Hepatic stellate cell (primary cell): Measurements from ENCODE around the gene UNC80.

ENCODE experiments used
- DNase-seq: peaks from one replicate; pipeline ENCODE4 v3.0.0; 2011; ENCODE audit warnings: low spot score

The UNC80 gene

GRCh38 chr2:209817844-209818271, 46.2 kb downstream of the UNC80 start:
- DNase-seq = no peak

DNA sequence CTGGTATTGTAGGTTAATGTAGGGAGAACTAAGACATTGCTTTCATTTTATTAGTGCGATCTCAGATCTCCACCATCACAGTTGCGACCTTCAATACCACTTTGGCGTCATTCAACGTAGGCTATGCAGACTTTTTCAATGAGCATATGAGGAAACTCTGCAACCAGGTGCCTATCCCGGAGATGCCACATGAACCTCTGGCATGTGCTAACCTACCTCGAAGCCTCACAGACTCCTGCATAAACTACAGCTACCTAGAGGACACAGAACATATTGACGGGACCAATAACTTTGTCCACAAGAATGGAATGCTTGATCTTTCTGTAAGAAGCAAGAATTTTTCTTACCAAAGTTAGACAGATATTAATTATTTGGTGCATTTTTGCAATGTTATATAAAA, 47.3 kb downstream of the UNC80 start:
- no peak for DNase-seq

DNA sequence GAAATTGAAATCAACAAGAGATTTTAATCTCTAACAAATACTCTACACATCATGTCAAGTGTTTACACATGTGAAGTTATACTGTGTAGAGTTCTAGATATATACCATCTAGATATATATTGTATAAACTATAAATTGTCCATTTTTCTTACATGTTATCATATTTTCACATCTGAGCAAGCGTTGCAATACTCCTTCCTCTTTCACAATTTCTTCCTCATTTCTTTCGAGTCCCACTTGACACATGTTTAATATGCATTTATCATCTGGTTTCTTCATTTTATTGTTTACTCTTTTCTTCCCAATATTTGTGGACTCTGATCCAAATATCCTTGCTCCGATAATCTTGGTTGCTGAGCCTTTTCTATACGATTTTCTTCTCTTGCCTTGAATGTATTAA, 50.2 kb downstream of the UNC80 start:
- DNase-seq = no peak

GRCh38 chr2:209823484-209823883, 51.9 kb downstream of the UNC80 start:
- no peak for DNase-seq

- no peak for DNase-seq
These were observed 52.8 kb downstream of the UNC80 start for GRCh38 chr2:209824391-209824790.

DNA sequence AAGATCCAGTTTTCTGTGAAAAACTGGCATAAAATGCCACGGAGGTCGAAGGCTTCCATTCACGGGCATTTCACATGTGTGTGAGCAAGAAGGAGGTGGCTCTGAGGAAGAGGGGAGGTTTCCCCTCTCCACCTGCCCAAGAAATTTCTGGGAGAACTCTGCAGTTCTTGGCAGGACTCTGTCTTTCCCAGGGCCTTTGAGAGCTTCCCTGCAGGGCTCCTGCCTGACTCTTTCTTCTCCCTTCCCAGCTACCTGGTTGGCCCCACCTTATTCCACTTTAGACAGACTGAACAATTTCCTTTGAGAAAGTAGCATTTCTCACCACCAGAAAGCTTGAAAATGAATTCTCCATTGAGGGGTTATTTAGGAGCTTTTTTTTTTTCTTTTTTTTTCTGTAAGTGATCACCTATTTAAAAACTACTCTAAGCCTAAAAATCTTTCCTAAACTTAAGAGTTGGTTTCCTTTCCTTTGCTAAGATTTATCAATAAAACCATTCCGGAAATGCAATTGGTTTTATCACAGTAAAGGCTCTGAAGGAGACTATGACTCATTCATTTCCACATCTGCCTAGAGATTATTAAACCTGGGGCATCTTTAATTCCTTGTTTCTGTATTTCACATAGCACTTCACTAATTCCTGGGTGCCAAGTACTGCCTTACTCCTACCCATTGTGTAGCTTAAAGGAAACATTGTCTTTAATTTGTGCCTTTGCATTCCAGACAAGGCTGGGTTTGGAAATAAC, 59.3 kb downstream of the UNC80 start:
- DNase-seq = no peak

- no peak for DNase-seq
These were observed 63.1 kb downstream of the UNC80 start for GRCh38 chr2:209834767-209835166.

- no peak for DNase-seq
These were observed 68.8 kb downstream of the UNC80 start for GRCh38 chr2:209840434-209840833.

DNA sequence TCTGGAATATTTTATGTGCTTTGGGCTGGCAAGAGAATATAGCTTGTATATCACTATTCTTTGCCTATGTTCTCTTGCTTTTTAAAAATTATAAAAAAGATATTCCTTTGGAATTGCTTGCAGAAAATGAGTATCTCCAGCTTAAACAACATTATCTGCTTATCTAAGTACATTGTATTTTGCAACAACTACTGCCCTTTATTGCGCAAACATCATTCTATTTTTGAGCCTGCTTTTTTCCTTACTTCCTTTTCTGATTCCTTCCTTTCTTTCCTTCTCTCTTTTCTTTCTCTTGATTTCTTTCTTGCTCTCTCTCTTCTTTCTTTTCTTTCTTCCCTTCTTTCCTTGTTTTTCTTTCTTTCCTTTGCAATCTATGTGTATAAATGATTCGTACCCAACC, 74.0 kb downstream of the UNC80 start:
- no peak for DNase-seq

- no peak for DNase-seq
These were observed 93.2 kb downstream of the UNC80 start for GRCh38 chr2:209864716-209865295.

GRCh38 chr2:209868271-209868994, 96.8 kb downstream of the UNC80 start:
- no peak for DNase-seq

GRCh38 chr2:209870067-209870466, 98.4 kb downstream of the UNC80 start:
- no peak for DNase-seq

- peak; percentile 1 for DNase-seq
These were observed 101.0 kb downstream of the UNC80 start for GRCh38 chr2:209872675-209873074.

GRCh38 chr2:209875270-209875669, 103.6 kb downstream of the UNC80 start:
- no peak for DNase-seq

DNA sequence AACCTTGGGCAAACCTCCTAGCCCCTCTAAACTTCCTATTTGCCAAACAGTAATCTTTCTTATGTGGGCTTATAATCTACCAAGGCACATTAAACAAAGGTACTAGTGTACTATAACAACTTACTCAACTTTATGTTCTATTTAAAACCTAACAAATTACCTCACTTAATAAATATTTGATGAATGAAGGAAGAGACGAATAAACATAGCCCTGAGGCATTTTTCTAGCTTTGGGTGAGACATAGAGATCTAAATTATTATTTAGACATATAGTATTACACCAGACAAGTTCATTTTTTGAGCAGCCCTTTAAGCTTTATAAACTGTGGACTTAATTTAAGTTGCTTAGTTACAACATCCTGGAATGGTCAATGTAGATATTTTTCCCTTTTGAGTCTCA, 104.6 kb downstream of the UNC80 start:
- no peak for DNase-seq

GRCh38 chr2:209878701-209879100, 107.1 kb downstream of the UNC80 start:
- DNase-seq = no peak

DNA sequence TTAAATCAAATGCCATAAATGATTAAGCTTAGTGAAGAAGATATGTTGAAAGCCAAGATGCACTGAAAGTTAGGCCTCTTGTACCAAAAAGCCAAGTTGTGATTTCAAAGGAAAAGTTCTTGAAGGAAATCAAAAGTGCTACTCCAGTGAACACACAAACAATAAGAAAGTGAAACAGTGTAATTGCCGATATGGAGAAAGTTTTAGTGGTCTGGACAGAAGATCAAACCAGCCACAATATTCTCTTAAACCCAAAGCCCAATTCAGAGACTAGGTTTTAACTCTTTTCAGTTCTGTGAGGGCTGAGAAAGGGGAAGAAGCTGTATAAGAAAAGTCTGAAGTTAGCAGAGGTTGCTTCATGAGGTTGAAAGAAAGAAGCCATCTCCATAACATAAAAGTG, 129.0 kb downstream of the UNC80 start:
- no peak for DNase-seq

- DNase-seq = no peak
These were observed 129.5 kb downstream of the UNC80 start for GRCh38 chr2:209901172-209901571.

- DNase-seq = no peak
These were observed 134.1 kb downstream of the UNC80 start for GRCh38 chr2:209905691-209906090.

- no peak for DNase-seq
These were observed 136.1 kb downstream of the UNC80 start for GRCh38 chr2:209907746-209908145.

DNA sequence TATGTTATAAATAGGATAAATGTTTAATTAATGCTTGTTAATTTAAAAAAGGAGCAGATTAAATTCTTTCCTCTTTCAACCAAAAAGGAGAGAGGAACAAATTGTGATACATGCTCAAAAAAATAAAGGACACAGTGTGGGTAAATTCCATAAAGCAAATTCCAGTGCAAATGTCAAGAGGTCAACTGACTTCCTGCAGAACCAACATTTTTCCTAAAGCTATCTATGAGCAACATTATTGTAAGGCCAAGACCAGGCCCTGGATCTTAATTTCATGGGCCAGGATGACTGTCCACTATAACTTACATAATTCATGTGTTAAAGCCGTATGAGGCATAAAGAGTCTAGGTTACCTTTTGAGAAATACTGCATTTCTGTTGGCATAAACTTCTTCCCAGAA, 136.9 kb downstream of the UNC80 start:
- no peak for DNase-seq

DNA sequence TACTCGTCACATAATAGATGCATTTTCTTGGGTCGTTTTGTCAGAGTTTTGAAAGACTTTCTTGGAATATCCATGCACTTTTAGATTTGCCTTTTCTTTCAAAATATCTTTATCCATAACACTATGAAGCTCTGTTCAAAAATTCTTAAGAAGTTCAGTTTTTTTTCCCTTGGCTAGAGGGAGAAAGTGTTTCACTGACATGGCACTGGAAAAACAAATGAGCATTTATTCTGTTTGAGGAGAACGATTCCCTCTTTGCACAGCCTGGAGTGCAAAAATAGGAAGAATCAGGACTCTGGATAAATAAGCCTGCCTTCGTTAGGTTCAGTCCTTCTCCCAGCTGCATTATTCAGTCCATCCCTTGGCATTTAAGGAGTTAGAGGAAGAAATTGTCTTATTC, 139.9 kb downstream of the UNC80 start:
- DNase-seq = no peak

GRCh38 chr2:209913786-209914345, 142.2 kb downstream of the UNC80 start:
- no peak for DNase-seq
